ENCODE results near the gene GLT8D1. TPM values are rescaled to one million over a fixed set of nuclear protein-coding genes. Genes with fewer than 3 reads are reported as not detected.

The GLT8D1 gene
- total RNA-seq, 2 experiments from 2014 or later: 8.4 to 10.8 TPM

DNA sequence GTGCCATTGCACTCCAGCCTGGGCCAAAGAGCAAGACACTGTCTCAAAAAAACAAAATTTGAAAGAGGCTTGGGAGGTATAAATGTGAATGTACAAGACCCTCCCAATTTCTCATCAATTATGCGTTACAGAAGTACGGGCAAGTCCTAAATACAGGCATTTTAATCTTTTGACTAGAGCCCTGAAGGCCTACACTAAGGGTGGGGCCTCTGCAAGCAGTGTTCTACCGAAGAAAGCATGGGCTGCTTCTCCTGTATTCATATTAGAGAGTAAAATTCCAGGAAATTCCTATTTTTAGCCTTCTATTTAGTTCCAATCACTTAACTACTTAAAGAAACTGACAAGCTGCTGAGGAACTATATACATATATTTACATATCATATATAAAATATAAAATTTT, 45.5 kb downstream of the GLT8D1 start:
- Histone ChIP-seq H3K27ac (ENCODE audit: low read depth in 1 of 2, low read length in 2 of 2) (no peak overlapping the region), H3K9me3 (ENCODE audit: control insufficient read depth in 1 of 2, insufficient read depth in 1 of 2, low read length in 2 of 2) (no peaks in the 10 kb centered on the region), H3K4me3 (ENCODE audit: low read length) (no peak overlapping the region), H3K4me1 (ENCODE audit: insufficient read depth, low read length) (no peaks in the 10 kb centered on the region), H3K27me3 (ENCODE audit: control insufficient read depth in 1 of 2, insufficient read depth in 2 of 2, low read length in 2 of 2) (no peaks in the 10 kb centered on the region), H3K36me3 (ENCODE audit: insufficient read depth, low read length) (peaks cover 78% of the 10 kb centered on the region)
- H3K9me3 Mint-ChIP-seq: no peaks in the 10 kb centered on the region
- ChIA-PET CTCF (no interaction called here), POLR2A (no interaction called here)
- no peak overlapping the region for H3K4me3 Mint-ChIP-seq
- TF ChIP-seq, protein P1, sequence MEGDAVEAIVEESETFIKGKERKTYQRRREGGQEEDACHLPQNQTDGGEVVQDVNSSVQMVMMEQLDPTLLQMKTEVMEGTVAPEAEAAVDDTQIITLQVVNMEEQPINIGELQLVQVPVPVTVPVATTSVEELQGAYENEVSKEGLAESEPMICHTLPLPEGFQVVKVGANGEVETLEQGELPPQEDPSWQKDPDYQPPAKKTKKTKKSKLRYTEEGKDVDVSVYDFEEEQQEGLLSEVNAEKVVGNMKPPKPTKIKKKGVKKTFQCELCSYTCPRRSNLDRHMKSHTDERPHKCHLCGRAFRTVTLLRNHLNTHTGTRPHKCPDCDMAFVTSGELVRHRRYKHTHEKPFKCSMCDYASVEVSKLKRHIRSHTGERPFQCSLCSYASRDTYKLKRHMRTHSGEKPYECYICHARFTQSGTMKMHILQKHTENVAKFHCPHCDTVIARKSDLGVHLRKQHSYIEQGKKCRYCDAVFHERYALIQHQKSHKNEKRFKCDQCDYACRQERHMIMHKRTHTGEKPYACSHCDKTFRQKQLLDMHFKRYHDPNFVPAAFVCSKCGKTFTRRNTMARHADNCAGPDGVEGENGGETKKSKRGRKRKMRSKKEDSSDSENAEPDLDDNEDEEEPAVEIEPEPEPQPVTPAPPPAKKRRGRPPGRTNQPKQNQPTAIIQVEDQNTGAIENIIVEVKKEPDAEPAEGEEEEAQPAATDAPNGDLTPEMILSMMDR (IDR thresholded peaks at IDR 0.05): no peak
- H3K4me1 Mint-ChIP-seq (ENCODE audit: low read depth): peaks cover 4% of the 10 kb centered on the region
- intact Hi-C loops (cut with DNase I, micrococcal nuclease): no loop called here
- no peaks in the 10 kb centered on the region for H3K27me3 Mint-ChIP-seq
- no peak for ATAC-seq (ENCODE audit: poor library complexity)
- H3K27ac Mint-ChIP-seq: no peak overlapping the region
- no peak for DNase-seq
- peaks cover 85% of the 10 kb centered on the region for H3K36me3 Mint-ChIP-seq (ENCODE audit: low read depth)

DNA sequence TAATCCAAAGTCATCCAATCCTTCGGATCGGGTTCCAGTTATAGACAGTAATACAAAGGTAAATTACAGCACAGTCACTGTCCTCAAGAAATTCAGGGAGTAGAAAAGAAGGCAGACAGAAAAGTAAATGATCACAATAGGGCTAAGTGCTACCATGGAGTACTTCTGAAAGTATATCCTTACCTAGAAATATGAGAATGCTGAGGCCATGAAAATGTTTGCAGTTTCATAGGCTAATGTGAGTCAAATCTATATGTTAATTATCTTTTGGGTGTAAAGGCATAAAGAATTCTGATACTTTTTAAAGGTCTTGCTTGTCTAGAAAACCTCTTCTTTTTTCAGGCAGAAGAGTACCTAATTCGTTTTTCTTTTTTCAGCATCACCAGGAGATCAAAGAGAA, 49.7 kb downstream of the GLT8D1 start:
- ATAC-seq (ENCODE audit: poor library complexity) (no peak), DNase-seq (no peak)
- Histone ChIP-seq H3K9me3 (ENCODE audit: control insufficient read depth in 1 of 2, insufficient read depth in 1 of 2, low read length in 2 of 2) (no peaks in the 10 kb centered on the region), H3K4me3 (ENCODE audit: low read length) (no peak overlapping the region), H3K27me3 (ENCODE audit: control insufficient read depth in 1 of 2, insufficient read depth in 2 of 2, low read length in 2 of 2) (no peaks in the 10 kb centered on the region), H3K4me1 (ENCODE audit: insufficient read depth, low read length) (no peaks in the 10 kb centered on the region), H3K36me3 (ENCODE audit: insufficient read depth, low read length) (peaks cover 86% of the 10 kb centered on the region), H3K27ac (ENCODE audit: low read depth in 1 of 2, low read length in 2 of 2) (no peak overlapping the region)
- no peaks in the 10 kb centered on the region for H3K4me1 Mint-ChIP-seq (ENCODE audit: low read depth)
- H3K4me3 Mint-ChIP-seq: no peak overlapping the region
- intact Hi-C loops (cut with DNase I, micrococcal nuclease): no loop called here
- no peaks in the 10 kb centered on the region for H3K9me3 Mint-ChIP-seq
- TF ChIP-seq, protein P1 (IDR thresholded peaks at IDR 0.05): no peak
- ChIA-PET CTCF (interaction anchor here (0.6 to 0.9 kb wide), 2 partner anchors 13 to 16 kb away, joined by 4 read pairs; no protein-coding TSS in a partner anchor), POLR2A (no interaction called here)
- no peak overlapping the region for H3K27ac Mint-ChIP-seq
- no peaks in the 10 kb centered on the region for H3K27me3 Mint-ChIP-seq
- peaks cover 91% of the 10 kb centered on the region for H3K36me3 Mint-ChIP-seq (ENCODE audit: low read depth)

DNA sequence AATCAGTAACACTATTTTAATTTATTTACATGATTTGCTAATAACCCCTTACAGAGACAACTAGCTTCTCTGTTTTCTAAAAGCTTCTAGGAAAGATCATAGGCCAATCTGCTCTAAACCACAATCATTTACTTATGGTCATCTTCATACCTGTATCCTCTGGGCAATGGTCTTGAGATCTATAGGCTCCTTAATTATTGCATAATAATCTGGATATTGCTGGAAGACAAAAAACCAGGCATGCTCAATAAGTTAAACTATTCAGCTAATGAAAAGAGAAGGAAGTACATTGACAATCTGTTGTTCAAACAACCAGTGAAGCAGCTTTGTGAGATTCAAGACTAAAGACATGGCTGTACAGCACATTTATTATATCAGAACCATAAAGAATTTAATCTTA, 54.0 kb downstream of the GLT8D1 start:
- intact Hi-C loops (cut with DNase I, micrococcal nuclease): no loop called here

More for the DNA sequence above, 54.0 kb downstream of the GLT8D1 start:
- ChIA-PET CTCF (interaction anchor here (1.1 kb wide), 1 partner anchor 19 kb away, joined by 4 read pairs; no protein-coding TSS in a partner anchor), POLR2A (no interaction called here)
- H3K36me3 Mint-ChIP-seq (ENCODE audit: low read depth): peaks cover 95% of the 10 kb centered on the region
- TF ChIP-seq, protein P1 (IDR thresholded peaks at IDR 0.05): no peak
- Histone ChIP-seq H3K27me3 (ENCODE audit: control insufficient read depth in 1 of 2, insufficient read depth in 2 of 2, low read length in 2 of 2) (no peaks in the 10 kb centered on the region), H3K4me1 (ENCODE audit: insufficient read depth, low read length) (no peaks in the 10 kb centered on the region), H3K4me3 (ENCODE audit: low read length) (no peak overlapping the region), H3K9me3 (ENCODE audit: control insufficient read depth in 1 of 2, insufficient read depth in 1 of 2, low read length in 2 of 2) (no peaks in the 10 kb centered on the region), H3K27ac (ENCODE audit: low read depth in 1 of 2, low read length in 2 of 2) (no peak overlapping the region), H3K36me3 (ENCODE audit: insufficient read depth, low read length) (peaks cover 73% of the 10 kb centered on the region)
- ATAC-seq (ENCODE audit: poor library complexity) (no peak), DNase-seq (no peak)
- no peak overlapping the region for H3K4me3 Mint-ChIP-seq
- no peaks in the 10 kb centered on the region for H3K27me3 Mint-ChIP-seq
- no peaks in the 10 kb centered on the region for H3K9me3 Mint-ChIP-seq
- H3K4me1 Mint-ChIP-seq (ENCODE audit: low read depth): no peaks in the 10 kb centered on the region
- no peak overlapping the region for H3K27ac Mint-ChIP-seq

Data from CD4-positive, alpha-beta T cell (primary cell).